ENCODE data around the gene DOCK8.
"Not testable (repeated sequence)": the region's sequence is repeated elsewhere in the genome, so short reads cannot be mapped to it uniquely, and the experiment has no call there.

Gene DOCK8

DNA sequence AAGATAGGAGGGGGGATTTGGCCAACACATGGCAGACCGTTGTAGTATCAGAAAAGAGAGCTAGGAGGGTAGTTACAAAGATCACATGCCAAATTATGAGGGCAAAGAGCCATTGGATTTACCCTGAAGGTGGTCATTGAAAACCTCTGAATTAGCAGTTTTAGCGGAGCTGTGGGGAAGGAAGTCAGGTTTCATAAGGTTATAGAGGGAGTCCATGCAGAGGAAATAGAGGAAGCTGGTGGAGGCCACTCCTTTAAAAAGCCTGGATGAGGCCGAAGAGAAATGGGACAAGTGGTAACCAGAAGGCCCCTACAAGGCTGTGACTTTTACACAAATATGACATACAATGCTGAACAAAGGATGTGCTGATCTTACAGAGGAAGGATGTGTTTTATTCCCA, 13.2 kb downstream of the DOCK8 start:
- DNase-seq = no peak

DNA sequence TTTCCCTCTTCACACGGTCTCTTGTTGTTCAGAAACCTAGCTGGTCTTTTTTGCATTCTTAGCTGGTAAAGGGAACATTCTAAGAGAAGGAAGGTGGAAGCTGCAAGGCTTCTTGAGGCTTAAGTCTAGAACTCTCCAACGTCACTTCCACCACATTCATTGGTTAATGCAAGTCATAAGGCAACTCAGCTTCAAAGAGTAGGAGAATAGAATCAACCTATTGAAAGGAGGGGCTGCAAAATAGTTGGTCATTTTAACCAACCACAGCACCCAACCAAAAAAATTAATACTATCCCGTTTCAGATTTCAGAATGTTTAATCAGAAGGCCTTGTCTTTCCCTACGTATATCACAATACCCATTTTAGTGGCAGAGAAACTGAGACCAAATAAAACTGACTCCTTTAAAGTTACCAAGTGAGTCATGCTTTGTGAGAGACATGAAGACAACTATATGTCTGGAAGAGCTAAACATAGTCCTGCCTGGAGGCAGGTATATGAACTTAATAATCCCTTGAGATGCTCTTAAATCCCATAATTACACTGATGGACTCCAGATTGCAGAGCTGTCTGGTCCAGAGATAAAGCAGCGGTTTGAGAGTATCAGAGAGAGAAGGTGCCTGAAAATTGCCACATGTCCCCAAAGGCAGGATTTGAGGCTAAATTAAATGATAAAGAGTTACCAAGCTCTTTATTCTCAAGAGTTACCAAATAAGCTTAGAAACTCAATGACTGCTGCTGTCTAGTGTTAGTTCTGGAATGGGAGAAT, 14.4 kb downstream of the DOCK8 start:
- no peak for DNase-seq

DNA sequence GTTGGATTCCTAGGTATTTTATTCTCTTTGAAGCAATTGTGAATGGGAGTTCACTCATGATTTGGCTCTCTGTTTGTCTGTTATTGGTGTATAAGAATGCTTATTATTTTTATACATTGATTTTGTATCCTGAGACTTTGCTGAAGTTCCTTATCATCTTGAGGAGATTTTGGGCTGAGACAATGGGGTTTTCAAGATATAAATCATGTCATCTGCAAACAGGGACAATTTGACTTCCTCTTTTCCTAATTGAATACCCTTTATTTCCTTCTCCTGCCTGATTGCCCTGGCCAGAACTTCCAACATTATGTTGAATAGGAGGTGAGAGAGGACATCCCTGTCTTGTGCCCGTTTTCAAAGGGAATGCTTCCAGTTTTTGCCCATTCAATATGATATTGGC, 17.0 kb downstream of the DOCK8 start:
- not testable (repeated sequence) for DNase-seq

DNA sequence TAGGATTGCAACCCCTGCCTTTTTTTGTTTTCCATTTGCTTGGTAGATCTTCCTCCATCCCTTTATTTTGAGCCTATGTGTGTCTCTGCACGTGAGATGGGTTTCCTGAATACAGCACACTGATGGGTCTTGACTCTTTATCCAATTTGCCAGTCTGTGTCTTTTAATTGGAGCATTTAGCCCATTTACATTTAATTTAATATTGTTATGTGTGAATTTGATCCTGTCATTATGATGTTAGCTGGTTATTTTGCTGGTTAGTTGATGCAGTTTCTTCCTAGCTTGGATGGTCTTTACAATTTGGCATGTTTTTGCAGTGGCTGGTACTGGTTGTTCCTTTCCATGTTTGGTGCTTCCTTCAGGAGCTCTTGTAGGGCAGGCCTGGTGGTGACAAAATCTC, 19.0 kb downstream of the DOCK8 start:
- DNase-seq = not testable (repeated sequence)

DNA sequence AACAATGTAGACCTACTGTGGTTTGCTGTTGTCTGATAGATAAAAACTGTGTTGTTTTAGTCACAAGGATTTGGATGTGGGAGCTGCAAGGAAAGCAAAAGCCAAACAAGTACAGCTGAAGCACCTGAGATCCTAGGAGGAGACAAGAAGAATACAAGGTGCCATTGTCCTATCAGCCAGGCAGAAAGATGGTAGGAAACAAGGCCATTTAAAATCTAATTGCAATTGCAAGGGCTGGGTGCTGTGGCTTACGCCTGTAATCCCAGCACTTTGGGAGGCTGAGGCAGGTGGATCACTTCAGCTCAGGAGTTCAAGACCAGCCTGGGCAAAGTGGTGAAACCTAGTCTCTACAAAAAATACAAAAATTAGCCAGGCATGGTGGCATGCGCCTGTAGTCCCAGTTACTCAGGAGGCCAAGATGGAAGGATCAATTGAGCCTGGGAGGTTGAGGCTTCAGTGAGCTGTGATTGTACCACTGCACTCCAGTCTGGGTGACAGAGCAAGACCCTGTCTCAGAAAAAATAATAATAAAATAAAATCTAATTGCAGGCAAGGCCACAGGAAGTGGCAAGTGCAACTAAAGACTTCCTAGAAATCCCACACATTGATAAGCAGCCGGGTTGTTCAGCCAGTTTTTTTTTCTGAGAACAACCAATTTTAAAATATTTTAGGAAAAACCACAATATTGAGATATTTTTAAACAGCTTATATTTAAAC, 22.6 kb downstream of the DOCK8 start:
- DNase-seq = no peak

DNA sequence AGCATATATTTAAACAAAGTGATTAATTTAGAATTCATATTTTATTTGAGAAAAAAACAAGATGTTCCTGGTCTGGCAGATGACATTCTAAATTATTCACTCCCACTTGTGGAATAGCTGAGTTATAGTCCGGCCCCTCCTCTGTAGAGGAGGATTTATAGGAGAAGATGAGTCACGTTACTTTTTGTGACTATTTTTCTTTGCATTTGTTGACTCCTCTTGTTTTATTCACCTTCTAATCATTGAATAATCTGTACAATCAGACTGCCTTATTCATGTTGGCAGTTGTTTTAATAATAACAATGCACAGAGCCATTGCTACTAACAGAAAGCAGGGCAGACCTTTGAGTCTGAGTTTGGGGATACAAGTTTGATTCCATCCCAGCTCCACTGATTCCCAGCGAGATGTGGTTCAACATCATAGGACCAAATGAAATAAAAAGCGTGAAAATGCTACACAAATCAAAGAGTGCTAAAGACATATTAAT, 23.2 kb downstream of the DOCK8 start:
- DNase-seq = no peak

DNA sequence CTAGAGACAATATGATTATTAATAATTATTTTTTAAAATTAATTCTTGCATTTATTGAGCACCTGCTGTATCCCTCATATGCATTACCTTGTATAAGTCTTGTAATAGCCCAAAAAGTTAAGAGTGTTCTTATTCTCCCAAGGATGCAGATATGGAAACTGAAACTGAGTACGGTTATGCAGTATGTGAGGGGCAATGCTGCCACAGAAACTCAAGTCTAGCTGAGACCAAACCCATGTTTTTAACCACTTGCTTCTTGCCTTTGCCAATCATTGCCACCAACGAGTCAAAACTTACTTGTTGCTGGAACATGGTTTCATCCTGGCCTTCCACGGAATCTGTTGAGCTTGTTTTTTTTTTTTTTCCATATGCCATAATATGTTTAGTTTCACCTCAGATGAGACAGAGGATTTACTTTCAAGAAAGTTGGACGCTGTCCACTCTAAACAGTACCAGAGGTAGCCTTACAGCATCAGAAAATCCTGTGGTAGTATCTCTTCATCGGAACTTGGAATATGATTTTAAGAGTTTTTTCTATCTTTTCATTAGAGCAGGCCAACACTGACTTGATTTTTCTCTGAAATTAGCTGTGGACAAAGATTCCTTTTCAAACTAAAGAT, 27.9 kb downstream of the DOCK8 start:
- DNase-seq = no peak

DNA sequence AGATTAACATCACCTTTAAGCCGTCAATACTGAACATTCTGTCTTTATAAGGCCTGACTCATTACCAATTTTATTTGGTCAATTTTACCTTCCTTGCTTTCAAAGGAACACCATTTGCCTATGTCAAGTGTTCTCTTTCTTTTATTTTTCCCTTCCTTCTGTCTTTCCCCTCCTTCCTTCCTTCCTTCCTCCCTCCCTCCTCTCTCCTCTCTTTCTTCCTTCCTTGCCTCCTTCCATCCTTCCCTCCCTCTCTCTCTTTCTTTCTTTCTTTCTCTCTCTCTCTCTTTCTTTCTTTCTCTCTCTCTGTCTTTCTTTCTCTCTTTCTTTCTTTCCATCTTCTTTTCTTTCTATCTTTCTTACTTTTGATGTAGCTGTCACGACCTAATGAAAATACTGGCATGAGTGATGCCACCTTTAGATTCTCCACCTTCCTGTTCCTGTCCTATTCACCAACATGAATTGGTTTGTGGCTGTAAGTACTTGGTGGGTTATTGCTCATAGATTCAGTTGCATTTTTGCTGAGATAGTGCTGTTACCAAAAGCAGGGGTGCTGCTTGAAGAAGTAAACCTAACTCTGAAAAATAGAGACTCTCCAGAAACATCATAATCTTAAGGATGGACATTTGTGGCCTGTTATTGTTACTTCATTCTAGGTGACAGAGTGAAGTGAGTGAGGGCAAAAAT, 33.8 kb downstream of the DOCK8 start:
- no peak for DNase-seq

DNA sequence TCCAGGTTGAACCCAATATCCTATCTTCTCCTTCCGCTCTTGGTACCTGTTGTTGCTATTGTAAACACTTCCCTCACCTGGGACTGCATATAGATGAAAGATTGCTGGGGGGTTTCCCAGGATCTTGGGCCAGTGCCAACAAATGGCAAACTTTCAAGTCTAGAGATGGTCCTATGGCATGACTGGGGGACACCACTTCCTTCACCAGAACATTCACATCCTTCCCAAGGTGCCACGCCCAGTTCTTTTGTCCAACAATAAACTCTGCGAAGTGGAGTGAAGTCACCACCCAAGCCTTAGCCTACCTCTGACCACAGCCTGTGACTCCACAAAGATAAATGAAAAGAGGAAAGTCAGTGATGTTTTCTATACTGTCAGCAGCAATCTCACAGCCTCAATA, 34.4 kb downstream of the DOCK8 start:
- DNase-seq = no peak

DNA sequence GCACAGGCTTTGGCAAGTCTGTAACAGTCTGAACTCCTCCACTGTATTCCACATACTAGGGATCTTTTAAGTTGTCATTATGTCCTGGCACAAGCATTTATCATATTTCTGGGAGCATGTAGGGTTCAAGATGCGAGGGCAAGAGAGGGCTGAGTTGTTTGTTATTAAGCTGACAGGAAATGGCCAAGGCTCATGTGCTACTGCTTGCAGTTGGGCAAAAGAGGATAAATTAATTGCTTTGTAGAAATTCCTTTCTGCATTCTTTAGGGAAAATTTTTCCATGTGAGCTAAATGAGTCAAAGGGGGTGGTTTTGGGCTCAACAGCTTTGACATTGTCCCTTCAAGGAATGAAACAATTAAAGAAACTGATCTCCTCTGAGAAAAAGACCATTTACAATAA, 35.4 kb downstream of the DOCK8 start:
- DNase-seq = no peak

DNA sequence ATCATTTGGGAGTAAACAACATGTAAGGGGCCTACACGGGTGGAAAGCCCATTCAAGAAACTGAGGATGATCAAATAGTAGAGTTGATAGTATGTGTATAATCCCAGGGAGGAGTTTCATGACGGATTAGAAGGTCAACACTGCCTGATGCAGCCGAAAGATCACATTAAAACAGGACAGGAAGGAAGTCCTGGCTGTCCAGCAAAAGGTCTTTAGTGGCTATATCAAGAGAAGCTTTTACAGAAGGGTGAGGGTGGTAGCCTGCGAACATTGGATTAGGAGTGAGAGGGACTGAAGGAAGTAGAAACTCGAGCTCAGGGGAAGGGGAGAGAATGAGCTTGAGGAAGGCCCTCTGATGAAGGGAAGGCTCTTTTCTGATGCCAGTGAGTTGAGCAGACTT, 36.0 kb downstream of the DOCK8 start:
- no peak for DNase-seq

DNA sequence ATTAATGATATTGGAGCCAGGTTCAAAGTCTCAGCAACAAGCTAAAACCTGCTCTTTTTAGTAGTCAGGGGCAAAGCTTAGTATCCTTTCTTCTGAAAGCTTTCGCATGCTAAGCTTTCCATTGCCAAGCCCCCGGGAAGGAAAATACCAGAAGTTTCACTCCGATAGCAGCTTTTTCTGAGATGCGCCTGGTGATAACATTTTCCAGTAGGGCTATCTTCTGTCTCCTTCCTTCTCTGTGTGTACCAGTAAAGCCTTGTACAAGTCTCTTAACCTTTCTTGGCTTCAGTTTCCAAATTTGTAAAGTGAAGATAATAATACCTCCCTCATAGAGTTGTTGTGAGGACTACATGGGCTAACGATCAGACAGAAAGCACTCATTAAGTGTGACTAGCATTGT, 36.7 kb downstream of the DOCK8 start:
- DNase-seq = no peak

DNA sequence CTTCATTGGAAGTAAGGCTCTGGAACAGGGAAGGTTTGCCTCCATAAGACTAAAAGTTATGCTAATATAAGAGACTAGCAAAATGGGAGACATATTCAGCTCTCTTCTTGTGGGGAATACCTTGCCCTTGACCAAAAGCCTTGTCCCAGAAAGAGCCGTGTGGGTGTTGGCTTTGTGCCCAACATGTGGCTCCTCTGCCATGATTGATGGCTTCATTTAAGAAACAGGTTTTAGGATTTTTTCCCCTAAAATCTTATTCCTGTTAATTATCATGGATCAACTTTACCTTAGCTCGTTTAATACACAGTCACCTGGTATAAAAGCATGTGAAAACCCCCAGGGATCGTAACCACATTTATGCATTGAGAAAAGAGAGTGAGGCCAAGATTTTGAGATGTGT, 38.9 kb downstream of the DOCK8 start:
- DNase-seq = no peak

DNA sequence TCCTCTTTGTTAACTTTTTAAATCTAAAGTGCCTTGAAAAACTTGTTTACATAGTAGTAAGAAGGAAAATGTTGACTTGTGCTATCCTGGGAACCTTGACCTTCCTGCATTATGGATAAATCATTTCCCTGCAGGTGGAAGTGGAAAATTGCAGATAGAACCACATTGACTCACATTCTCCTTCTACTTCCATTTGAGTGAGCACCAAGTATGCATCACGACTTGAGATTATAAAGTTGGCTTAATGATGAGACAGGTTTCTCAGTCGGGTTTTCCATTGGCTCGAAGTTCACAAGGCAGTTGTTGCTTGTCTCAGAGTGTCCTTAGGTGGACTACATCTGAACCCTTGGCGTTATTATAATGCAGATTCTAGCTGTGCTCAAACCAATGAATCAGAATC, 39.9 kb downstream of the DOCK8 start:
- no peak for DNase-seq

DNA sequence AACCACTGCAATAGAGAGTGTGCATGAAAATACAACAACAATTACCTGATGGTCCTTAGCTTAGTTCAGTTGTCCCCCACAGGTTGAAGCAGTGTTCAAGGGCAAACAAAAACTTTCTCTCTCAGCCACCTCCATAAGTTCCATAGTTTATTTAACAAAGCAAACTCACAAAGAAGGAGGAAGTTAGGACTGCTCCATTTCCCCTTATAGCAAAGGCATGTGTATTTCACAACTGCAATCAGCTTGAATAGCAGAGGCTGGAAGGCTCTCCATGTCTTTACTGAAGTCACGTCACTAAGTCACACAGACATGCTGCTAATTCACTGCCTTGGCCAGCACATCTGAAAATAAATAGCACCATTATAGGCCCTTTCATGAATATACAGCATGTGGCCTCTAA, 43.3 kb downstream of the DOCK8 start:
- no peak for DNase-seq

DNA sequence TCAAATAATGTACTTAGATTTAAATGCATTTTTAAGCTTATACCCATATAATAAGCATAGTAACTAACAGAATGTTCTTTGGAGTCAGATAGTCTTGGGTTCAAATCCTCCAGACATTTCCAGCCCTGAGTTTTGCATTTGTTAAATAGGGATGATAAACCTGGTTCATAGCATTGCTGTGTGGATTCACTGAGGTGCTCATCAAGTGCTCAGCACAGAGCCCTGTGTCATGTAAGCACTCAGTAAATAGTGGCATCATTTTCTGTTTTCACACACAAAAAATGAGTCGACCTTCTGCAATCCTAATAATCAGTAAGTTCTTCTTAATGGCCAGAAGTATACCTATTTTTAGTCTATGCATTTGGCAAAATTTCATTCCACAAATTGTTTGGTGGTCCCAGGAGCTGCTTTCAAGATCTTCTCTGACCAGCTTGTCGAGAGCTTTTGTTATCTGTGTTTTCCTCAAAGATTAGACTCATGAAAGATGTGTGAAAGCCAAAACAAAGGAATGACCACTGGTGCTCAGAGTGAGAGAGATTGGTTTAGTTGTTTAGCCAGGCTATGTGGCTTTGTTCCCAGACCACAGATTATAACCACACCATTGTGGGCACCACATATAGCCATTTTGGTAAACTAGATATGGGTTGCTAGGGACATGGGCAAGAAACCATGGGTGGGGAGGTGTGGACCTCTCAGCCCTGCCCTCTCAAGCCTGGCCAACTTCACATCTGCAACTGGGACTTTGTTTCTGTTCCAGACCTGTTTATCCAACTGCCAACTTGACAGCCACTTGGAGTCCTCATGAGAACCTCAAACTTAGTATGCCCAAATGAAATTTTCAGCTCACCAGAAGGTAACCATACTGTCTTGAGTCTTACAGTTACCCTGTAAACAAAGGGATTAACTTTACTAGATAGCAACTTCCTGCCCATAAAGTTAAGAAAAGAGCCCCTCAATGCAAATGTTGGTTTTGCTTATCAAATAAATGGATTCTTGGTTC, 45.0 kb downstream of the DOCK8 start:
- no peak for DNase-seq

DNA sequence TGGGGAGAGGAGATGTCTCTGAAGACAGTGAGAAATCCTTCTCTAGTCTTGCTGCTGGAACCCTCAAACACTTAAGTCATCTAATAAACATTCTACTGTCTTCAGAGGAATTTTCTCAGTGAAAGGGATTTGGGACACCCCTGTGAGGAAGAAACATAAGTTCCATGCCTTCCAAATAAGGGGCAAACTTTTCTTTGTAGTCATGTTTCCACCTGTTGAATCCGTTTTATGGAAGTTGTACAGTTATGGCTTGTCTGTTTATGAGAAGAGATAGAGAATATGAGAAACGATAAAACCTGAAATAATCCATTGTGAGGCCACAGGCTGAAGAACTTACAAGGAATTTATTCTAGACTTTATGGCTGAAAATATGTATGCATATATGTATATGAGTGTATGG, 49.6 kb downstream of the DOCK8 start:
- no peak for DNase-seq

DNA sequence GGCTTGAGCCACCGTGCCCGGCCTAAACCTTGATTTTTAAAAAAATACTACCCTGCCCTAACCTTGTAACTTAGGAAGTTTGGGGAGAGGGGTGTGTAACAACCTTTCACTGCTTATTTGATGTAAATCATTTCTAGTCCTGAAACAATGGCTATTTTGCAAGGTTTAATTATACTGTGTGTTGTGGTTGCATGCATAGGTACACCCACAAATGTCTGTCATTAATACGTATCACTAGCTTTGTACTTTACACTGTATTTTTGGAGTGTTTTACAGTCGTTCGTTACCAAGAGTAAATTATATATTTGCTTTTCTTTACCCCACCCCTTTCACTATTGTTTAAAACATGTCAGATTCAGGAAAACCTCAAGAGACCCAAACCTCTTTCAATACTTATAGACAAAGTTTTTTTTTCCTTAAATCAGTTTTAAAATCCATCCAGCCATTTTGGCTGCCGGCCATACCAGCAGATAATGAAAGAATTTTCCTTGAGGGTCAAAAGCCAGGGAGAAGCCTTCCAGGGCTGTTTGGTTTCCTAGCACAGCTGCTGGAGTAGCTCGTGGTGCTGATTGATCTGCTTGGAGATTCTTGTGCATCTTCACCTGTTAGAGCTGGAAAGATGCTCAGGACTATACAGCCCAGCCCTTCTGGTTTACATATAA, 50.7 kb downstream of the DOCK8 start:
- DNase-seq = no peak

DNA sequence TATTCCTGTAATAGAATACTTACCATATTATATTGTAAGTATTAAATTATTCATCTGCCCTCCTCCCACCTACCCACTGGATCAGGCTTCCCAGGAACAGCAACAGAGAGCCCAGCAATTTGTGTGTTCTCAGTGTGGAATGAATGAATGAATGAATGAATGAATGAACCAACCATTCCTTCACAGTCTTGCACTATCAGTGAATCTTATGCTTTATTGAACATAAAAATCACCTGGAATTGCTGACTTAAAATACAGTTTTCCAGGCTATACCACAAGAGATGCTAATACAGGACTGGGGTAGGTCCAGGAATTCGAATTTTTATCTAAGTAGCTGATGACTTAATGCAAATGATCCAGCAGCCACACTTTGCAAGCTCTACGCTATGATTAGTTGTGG, 51.6 kb downstream of the DOCK8 start:
- DNase-seq = no peak

DNA sequence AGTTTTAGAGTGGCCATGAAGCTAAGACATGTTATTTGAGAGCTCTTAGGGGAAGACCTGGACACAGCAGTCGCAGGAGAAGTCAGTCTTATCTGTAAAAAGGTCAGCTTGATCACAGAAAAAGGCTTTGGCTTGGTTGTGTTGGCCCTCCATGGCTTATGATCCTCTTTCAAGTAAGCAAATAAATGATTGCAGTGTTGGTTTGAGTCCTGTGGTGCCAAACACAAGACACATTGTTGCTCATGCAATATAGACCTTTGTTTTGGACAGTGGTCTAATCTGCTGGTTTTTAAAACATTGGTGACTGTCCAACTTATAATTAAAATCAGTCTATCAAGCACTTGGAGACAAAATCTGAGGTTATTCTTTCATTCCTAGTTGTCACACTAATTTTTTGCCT, 54.0 kb downstream of the DOCK8 start:
- no peak for DNase-seq

DNA sequence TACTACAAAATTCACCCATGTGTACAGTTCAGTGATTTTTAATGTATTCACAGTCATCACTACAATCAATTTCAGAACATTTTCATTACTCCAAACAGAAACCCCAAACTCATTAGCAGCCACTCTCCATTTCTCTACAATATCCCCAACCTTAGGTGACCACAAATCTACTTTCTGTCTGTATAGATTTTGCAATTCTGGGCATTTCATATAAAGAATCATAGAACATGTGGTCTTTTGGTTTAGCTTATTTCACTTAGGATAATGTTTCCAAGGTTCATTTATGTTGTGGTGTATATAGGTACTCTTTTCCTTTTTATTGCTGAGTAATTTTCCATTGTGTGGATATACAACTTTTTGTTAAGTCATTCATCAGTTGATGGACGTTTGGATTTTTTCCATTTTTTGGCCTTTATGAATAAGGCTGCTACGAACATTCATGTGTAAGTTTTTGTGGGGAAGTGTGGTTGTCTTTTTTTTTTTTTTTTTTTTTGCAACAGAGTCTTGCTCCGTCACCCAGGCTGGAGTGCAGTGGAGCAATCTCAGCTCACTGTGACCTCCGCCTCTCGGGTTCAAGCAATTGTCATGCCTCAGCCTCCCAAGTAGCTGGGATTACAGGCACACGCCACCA, 54.5 kb downstream of the DOCK8 start:
- no peak for DNase-seq
